ENCODE measurements around the gene KAT6B. TPM values are rescaled to one million over a fixed set of nuclear protein-coding genes. Genes with fewer than 3 reads are reported as not detected.

Gene KAT6B
- polyA plus RNA-seq, 1 donor from 2014 or later, result 11.5 TPM

DNA sequence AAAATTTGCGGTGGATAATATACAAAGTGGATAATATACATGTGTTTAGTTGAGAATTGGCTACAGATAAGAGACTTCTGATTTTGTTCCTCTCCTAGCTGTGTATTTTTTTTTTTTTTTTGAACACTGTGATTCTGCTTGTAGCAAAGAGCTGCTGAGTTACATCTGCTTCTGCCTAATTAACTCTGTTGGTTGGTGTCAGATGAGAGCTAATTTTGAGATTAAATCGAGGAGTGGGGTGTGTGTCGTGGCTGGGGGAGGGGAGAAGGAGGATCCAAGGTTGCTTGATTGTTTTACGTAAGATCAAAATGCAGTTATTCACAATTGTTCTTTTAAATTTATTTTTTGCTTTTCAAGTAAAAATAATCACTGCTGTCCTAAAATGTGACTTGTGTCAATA lies 11.3 kb downstream of the KAT6B start:
- Histone ChIP-seq H3K4me3 (ENCODE audit: low read length) (peak overlapping the region; percentile 37), H3F3A (ENCODE audit: insufficient read depth, low read length, poor library complexity, severe bottlenecking) (no peaks in the 10 kb centered on the region), H3K36me3 (ENCODE audit: insufficient read depth, low read length) (peaks cover 4% of the 10 kb centered on the region), H3K27ac (ENCODE audit: low read length) (peak overlapping the region; percentile 46), H3K4me2 (ENCODE audit: low read length) (no peak overlapping the region), H3K79me2 (replicated peaks; ENCODE audit: insufficient read depth, low read length) (peaks cover 89% of the 10 kb centered on the region), H4K20me1 (ENCODE audit: insufficient read depth) (no peaks in the 10 kb centered on the region), H2AFZ (ENCODE audit: low read depth, low read length) (no peak overlapping the region), H3K9me3 (ENCODE audit: low read length) (no peaks in the 10 kb centered on the region), H3K27me3 (ENCODE audit: insufficient read depth, low read depth, low read length) (no peaks in the 10 kb centered on the region), H3K9me2 (ENCODE audit: insufficient read depth, low read length) (no peaks in the 10 kb centered on the region), H3K9ac (ENCODE audit: low read length) (peak overlapping the region; percentile 14)
- no peak for TF ChIP-seq TAF1 (IDR thresholded peaks at IDR 0.05; ENCODE audit: low read depth)
- TF ChIP-seq, protein P1, sequence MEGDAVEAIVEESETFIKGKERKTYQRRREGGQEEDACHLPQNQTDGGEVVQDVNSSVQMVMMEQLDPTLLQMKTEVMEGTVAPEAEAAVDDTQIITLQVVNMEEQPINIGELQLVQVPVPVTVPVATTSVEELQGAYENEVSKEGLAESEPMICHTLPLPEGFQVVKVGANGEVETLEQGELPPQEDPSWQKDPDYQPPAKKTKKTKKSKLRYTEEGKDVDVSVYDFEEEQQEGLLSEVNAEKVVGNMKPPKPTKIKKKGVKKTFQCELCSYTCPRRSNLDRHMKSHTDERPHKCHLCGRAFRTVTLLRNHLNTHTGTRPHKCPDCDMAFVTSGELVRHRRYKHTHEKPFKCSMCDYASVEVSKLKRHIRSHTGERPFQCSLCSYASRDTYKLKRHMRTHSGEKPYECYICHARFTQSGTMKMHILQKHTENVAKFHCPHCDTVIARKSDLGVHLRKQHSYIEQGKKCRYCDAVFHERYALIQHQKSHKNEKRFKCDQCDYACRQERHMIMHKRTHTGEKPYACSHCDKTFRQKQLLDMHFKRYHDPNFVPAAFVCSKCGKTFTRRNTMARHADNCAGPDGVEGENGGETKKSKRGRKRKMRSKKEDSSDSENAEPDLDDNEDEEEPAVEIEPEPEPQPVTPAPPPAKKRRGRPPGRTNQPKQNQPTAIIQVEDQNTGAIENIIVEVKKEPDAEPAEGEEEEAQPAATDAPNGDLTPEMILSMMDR (IDR thresholded peaks at IDR 0.05; ENCODE audit: poor library complexity, severe bottlenecking), result no peak
- TF ChIP-seq POLR2AphosphoS5 (IDR thresholded peaks at IDR 0.05), result no peak
- no peak for TF ChIP-seq EP300 (conservative IDR thresholded peaks at IDR 0.05; ENCODE audit: poor library complexity, severe bottlenecking)
- no peak for TF ChIP-seq RAD21 (conservative IDR thresholded peaks at IDR 0.05)
- TF ChIP-seq, protein P2, sequence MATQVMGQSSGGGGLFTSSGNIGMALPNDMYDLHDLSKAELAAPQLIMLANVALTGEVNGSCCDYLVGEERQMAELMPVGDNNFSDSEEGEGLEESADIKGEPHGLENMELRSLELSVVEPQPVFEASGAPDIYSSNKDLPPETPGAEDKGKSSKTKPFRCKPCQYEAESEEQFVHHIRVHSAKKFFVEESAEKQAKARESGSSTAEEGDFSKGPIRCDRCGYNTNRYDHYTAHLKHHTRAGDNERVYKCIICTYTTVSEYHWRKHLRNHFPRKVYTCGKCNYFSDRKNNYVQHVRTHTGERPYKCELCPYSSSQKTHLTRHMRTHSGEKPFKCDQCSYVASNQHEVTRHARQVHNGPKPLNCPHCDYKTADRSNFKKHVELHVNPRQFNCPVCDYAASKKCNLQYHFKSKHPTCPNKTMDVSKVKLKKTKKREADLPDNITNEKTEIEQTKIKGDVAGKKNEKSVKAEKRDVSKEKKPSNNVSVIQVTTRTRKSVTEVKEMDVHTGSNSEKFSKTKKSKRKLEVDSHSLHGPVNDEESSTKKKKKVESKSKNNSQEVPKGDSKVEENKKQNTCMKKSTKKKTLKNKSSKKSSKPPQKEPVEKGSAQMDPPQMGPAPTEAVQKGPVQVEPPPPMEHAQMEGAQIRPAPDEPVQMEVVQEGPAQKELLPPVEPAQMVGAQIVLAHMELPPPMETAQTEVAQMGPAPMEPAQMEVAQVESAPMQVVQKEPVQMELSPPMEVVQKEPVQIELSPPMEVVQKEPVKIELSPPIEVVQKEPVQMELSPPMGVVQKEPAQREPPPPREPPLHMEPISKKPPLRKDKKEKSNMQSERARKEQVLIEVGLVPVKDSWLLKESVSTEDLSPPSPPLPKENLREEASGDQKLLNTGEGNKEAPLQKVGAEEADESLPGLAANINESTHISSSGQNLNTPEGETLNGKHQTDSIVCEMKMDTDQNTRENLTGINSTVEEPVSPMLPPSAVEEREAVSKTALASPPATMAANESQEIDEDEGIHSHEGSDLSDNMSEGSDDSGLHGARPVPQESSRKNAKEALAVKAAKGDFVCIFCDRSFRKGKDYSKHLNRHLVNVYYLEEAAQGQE (IDR thresholded peaks at IDR 0.05; ENCODE audit: borderline replicate concordance), result no peak
- TF ChIP-seq EZH2 (IDR thresholded peaks at IDR 0.05; ENCODE audit: borderline replicate concordance, insufficient read depth, low read length, poor library complexity, severe bottlenecking), result no peak
- TF ChIP-seq MXI1 (conservative IDR thresholded peaks at IDR 0.05; ENCODE audit: poor library complexity, severe bottlenecking), result no peak
- no peak for TF ChIP-seq SMC3 (conservative IDR thresholded peaks at IDR 0.05; ENCODE audit: poor library complexity)

DNA sequence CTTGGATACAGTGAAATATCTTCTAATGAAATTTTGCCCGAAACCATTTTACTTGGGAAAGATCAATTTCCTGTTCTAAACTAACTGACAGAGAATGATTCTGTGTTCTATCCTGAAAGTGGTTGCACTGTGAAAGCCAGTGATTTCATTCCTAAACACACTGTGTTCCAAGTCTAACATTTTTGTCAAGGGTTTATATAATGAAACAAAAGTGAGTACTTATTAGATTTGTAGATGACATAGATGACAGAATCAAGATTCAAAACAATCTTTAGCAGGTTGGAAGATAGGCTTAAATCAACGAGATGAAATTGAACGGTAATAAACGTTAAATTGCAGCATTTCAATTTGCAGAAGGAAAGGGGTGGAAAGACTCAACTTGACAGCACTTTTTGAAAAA lies 13.3 kb downstream of the KAT6B start:
- Histone ChIP-seq H3K27me3 (ENCODE audit: insufficient read depth, low read depth, low read length) (no peaks in the 10 kb centered on the region), H3K4me3 (ENCODE audit: low read length) (no peak overlapping the region), H3K36me3 (ENCODE audit: insufficient read depth, low read length) (peaks cover 10% of the 10 kb centered on the region), H3K9me2 (ENCODE audit: insufficient read depth, low read length) (no peaks in the 10 kb centered on the region), H3K9me3 (ENCODE audit: low read length) (no peaks in the 10 kb centered on the region), H3K9ac (ENCODE audit: low read length) (no peak overlapping the region), H3K27ac (ENCODE audit: low read length) (no peak overlapping the region), H3F3A (ENCODE audit: insufficient read depth, low read length, poor library complexity, severe bottlenecking) (no peaks in the 10 kb centered on the region), H3K79me2 (replicated peaks; ENCODE audit: insufficient read depth, low read length) (peaks cover 83% of the 10 kb centered on the region), H2AFZ (ENCODE audit: low read depth, low read length) (no peak overlapping the region), H3K4me2 (ENCODE audit: low read length) (no peak overlapping the region), H4K20me1 (ENCODE audit: insufficient read depth) (no peaks in the 10 kb centered on the region)
- TF ChIP-seq POLR2AphosphoS5 (IDR thresholded peaks at IDR 0.05), result no peak
- TF ChIP-seq TAF1 (IDR thresholded peaks at IDR 0.05; ENCODE audit: low read depth), result no peak
- TF ChIP-seq, protein P1 (IDR thresholded peaks at IDR 0.05; ENCODE audit: poor library complexity, severe bottlenecking), result no peak
- TF ChIP-seq EZH2 (IDR thresholded peaks at IDR 0.05; ENCODE audit: borderline replicate concordance, insufficient read depth, low read length, poor library complexity, severe bottlenecking), result no peak
- TF ChIP-seq MXI1 (conservative IDR thresholded peaks at IDR 0.05; ENCODE audit: poor library complexity, severe bottlenecking), result no peak
- TF ChIP-seq SMC3 (conservative IDR thresholded peaks at IDR 0.05; ENCODE audit: poor library complexity), result no peak
- TF ChIP-seq RAD21 (conservative IDR thresholded peaks at IDR 0.05), result no peak
- TF ChIP-seq EP300 (conservative IDR thresholded peaks at IDR 0.05; ENCODE audit: poor library complexity, severe bottlenecking), result no peak
